ENCODE measurements around the gene UBXN10. TPM values are rescaled to one million over a fixed set of nuclear protein-coding genes. Genes with fewer than 3 reads are reported as not detected.

UBXN10 gene
- total RNA-seq, 1 experiment from 2014 or later: 0.05 TPM

DNA sequence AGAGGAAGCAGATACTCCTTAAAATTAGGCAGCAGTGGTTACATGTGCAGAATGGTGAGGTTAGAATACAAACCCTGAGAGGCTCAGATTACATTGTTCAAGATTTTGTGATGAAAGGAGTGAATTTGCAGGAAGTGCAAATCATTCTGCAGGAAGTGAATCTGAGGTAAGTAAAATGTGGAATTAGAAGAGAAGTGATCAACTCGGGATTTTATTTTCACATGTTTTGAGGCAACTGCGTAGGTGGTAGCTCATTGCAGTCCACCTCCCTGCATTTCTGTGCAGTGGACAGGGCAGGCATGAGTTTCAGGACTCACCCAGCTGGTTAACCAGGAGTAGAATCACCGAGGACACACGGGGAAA, 2.5 kb downstream of the UBXN10 start:
- Histone ChIP-seq H3K27ac (ENCODE audit: low read length) (no peak overlapping the region), H3K36me3 (ENCODE audit: control insufficient read depth, insufficient read depth, low read length) (no peaks in the 10 kb centered on the region), H3K27me3 (ENCODE audit: control insufficient read depth, insufficient read depth, low read length) (peaks cover 41% of the 10 kb centered on the region), H3K4me3 (ENCODE audit: low read depth in 2 of 2, low read length in 2 of 2) (no peak overlapping the region), H3K9me3 (ENCODE audit: control insufficient read depth, insufficient read depth, low read depth, low read length) (no peaks in the 10 kb centered on the region), H3K4me1 (ENCODE audit: control insufficient read depth, insufficient read depth, low read length) (no peaks in the 10 kb centered on the region; the same call in 1 of the 2 replicates)
- in situ Hi-C loops (cut with HindIII; ENCODE audit: low pct_unique_long_range_greater_than_20kb, low sequenced_read_pairs): no loop called here
- intact Hi-C loops (cut with micrococcal nuclease; ENCODE audit: unreplicated experiment): no loop called here
- BruUV-seq (replicated peaks): no TSS peak
- TF ChIP-seq CTCF (IDR thresholded peaks at IDR 0.05) (no peak), REST (IDR thresholded peaks at IDR 0.05; ENCODE audit: insufficient read depth in 1 of 2, low read depth in 2 of 2, low read length in 1 of 2) (no peak), POLR2AphosphoS5 (IDR thresholded peaks at IDR 0.05; ENCODE audit: low read depth, low read length) (no peak), SIN3A (IDR thresholded peaks at IDR 0.05; ENCODE audit: borderline replicate concordance, insufficient read depth, low read depth, low read length) (no peak), TCF7L2 (IDR thresholded peaks at IDR 0.05; ENCODE audit: low read depth, low read length) (no peak)
- DNase-seq (ENCODE audit: low read depth, low spot score) (no peak), ATAC-seq (no peak)
- POLR2A ChIA-PET: no interaction called here
- CTCF ChIA-PET: interaction anchor here (0.6 to 0.7 kb wide), 2 partner anchors 36 to 294 kb away, joined by 3 read pairs; no protein-coding TSS in a partner anchor

- H3K4me1 ChIP-seq (ENCODE audit: control insufficient read depth, insufficient read depth, low read length): no peaks in the 10 kb centered on the region; the same call in 1 of the 2 replicates
- no peak overlapping the region for H3K27ac ChIP-seq (ENCODE audit: low read length)
- ATAC-seq (no peak), DNase-seq (ENCODE audit: low read depth, low spot score) (no peak)
- H3K4me3 ChIP-seq (ENCODE audit: low read depth in 2 of 2, low read length in 2 of 2): no peak overlapping the region
- intact Hi-C loops (cut with micrococcal nuclease; ENCODE audit: unreplicated experiment): no loop called here
- in situ Hi-C loops (cut with HindIII; ENCODE audit: low pct_unique_long_range_greater_than_20kb, low sequenced_read_pairs): no loop called here
- ChIA-PET CTCF (no interaction called here), POLR2A (no interaction called here)
- H3K27me3 ChIP-seq (ENCODE audit: control insufficient read depth, insufficient read depth, low read length): peaks cover 44% of the 10 kb centered on the region
- H3K36me3 ChIP-seq (ENCODE audit: control insufficient read depth, insufficient read depth, low read length): no peaks in the 10 kb centered on the region
- no TSS peak for BruUV-seq (replicated peaks)
- H3K9me3 ChIP-seq (ENCODE audit: control insufficient read depth, insufficient read depth, low read depth, low read length): no peaks in the 10 kb centered on the region
- TF ChIP-seq REST (IDR thresholded peaks at IDR 0.05; ENCODE audit: insufficient read depth in 1 of 2, low read depth in 2 of 2, low read length in 1 of 2) (no peak), POLR2AphosphoS5 (IDR thresholded peaks at IDR 0.05; ENCODE audit: low read depth, low read length) (no peak), TCF7L2 (IDR thresholded peaks at IDR 0.05; ENCODE audit: low read depth, low read length) (no peak), SIN3A (IDR thresholded peaks at IDR 0.05; ENCODE audit: borderline replicate concordance, insufficient read depth, low read depth, low read length) (no peak), CTCF (IDR thresholded peaks at IDR 0.05) (no peak)
Observed at GRCh38 chr1:20189664-20190063, 3.8 kb downstream of the UBXN10 start.
